BE2C (cell line): ENCODE data around the gene RPS6KA2.

Experiments used
- DNase-seq: peaks from one replicate; pipeline ENCODE4 v3.0.0-alpha.2; 2020
- H3K27me3 ChIP-seq: fragments of 250-450 bp; sonication (Bioruptor Pico); 2 replicates; pipeline ENCODE4 v1.5.1; 2020; ENCODE audit warnings: mild to moderate bottlenecking
- H3K36me3 ChIP-seq: fragments of 250-450 bp; sonication (Bioruptor Pico); 2 replicates; pipeline ENCODE4 v1.5.1; 2020; ENCODE audit warnings: mild to moderate bottlenecking
- H3K4me1 ChIP-seq: fragments of 250-450 bp; sonication (Bioruptor Pico); 2 replicates; pipeline ENCODE4 v1.5.1; 2020
- H3K4me3 ChIP-seq: 2 replicates; pipeline ENCODE4 v1.5.1; 2011; ENCODE audit warnings: low read depth, low read length
- H3K9me3 ChIP-seq: fragments of 250-450 bp; sonication (Bioruptor Pico); 2 replicates; pipeline ENCODE4 v1.5.1; 2020
- CTCF ChIP-seq: IDR thresholded peaks from 2 replicates; pipeline ENCODE4 v1.5.1; 2012; ENCODE audit warnings: mild to moderate bottlenecking, low read depth, low read length

The RPS6KA2 gene

GRCh38 chr6:166621114-166621540 lies 5.9 kb downstream of the RPS6KA2 start:
- peak overlapping the region; percentile 4; the same call in 1 of the 2 replicates for H3K4me3 ChIP-seq
- H3K4me1 ChIP-seq = peaks cover 27% of the 10 kb centered on the region
- H3K36me3 ChIP-seq = peaks cover 15% of the 10 kb centered on the region
- no peak for DNase-seq
- H3K9me3 ChIP-seq = no peaks in the 10 kb centered on the region
- no peak for TF ChIP-seq CTCF
- no peaks in the 10 kb centered on the region for H3K27me3 ChIP-seq

GRCh38 chr6:166620478-166621113 lies 6.5 kb downstream of the RPS6KA2 start:
- TF ChIP-seq CTCF = no peak
- Histone ChIP-seq H3K4me1 (peaks cover 27% of the 10 kb centered on the region), H3K36me3 (peaks cover 15% of the 10 kb centered on the region), H3K27me3 (no peaks in the 10 kb centered on the region), H3K9me3 (no peaks in the 10 kb centered on the region), H3K4me3 (peak overlapping the region; percentile 4; the same call in 1 of the 2 replicates)
- DNase-seq = no peak

GRCh38 chr6:166619912-166620311 lies 7.1 kb downstream of the RPS6KA2 start:
- H3K36me3 ChIP-seq = peaks cover 15% of the 10 kb centered on the region
- H3K4me1 ChIP-seq = peaks cover 27% of the 10 kb centered on the region
- no peaks in the 10 kb centered on the region for H3K27me3 ChIP-seq
- peak overlapping the region; percentile 7; the same call in 1 of the 2 replicates for H3K4me3 ChIP-seq
- H3K9me3 ChIP-seq = no peaks in the 10 kb centered on the region
- DNase-seq = no peak
- no peak for TF ChIP-seq CTCF

GRCh38 chr6:166618866-166619761 lies 7.9 kb downstream of the RPS6KA2 start:
- Histone ChIP-seq H3K36me3 (peaks cover 15% of the 10 kb centered on the region), H3K4me3 (no peak overlapping the region), H3K27me3 (no peaks in the 10 kb centered on the region), H3K4me1 (peaks cover 29% of the 10 kb centered on the region), H3K9me3 (no peaks in the 10 kb centered on the region)
- TF ChIP-seq CTCF = no peak
- DNase-seq = no peak

GRCh38 chr6:166618251-166618650 lies 8.8 kb downstream of the RPS6KA2 start:
- no peaks in the 10 kb centered on the region for H3K27me3 ChIP-seq
- no peak for TF ChIP-seq CTCF
- DNase-seq = no peak
- no peaks in the 10 kb centered on the region for H3K9me3 ChIP-seq
- no peak overlapping the region for H3K4me3 ChIP-seq
- peaks cover 15% of the 10 kb centered on the region for H3K36me3 ChIP-seq
- peaks cover 29% of the 10 kb centered on the region for H3K4me1 ChIP-seq

- H3K9me3 ChIP-seq = no peaks in the 10 kb centered on the region
- no peak for DNase-seq
- H3K36me3 ChIP-seq = peaks cover 15% of the 10 kb centered on the region
- H3K27me3 ChIP-seq = no peaks in the 10 kb centered on the region
- TF ChIP-seq CTCF = no peak
- no peak overlapping the region for H3K4me3 ChIP-seq
- peaks cover 29% of the 10 kb centered on the region for H3K4me1 ChIP-seq
Measured at GRCh38 chr6:166617359-166617758, 9.7 kb downstream of the RPS6KA2 start.
